OCI-LY7 (cell line): Measurements from ENCODE around the gene MARK4.

Source experiments
- CTCF ChIP-seq: fragments of 200-600 bp; sonication (generic); conservative IDR thresholded peaks from 2 replicates; pipeline ENCODE4 v1.5.1; 2014; ENCODE audit warnings: mild to moderate bottlenecking, antibody characterized with exemption, low read length, moderate library complexity, mixed read lengths
- EZH2phosphoT487 ChIP-seq: fragments of 200-600 bp; sonication (generic); IDR thresholded peaks from 2 replicates; pipeline ENCODE4 v1.6.1; 2018; ENCODE audit warnings: low read depth, borderline replicate concordance, mild to moderate bottlenecking, mixed run types, antibody characterized with exemption, low read length, moderate library complexity, mixed read lengths

- TF ChIP-seq EZH2phosphoT487 (no peak), CTCF (no peak)
Observed at GRCh38 chr19:45306040-45306439, 55.0 kb downstream of the MARK4 start.
